GM18502 (cell line): Measurements from ENCODE around the gene VASP.

Experiments used
- ATAC-seq: cut with Tn5 transposase; IDR thresholded peaks from one replicate; pipeline ENCODE4 v1.9.1; 2021; ENCODE audit warnings: mild to moderate bottlenecking; ENCODE audit not compliant: unreplicated experiment, poor library complexity

Gene VASP

DNA sequence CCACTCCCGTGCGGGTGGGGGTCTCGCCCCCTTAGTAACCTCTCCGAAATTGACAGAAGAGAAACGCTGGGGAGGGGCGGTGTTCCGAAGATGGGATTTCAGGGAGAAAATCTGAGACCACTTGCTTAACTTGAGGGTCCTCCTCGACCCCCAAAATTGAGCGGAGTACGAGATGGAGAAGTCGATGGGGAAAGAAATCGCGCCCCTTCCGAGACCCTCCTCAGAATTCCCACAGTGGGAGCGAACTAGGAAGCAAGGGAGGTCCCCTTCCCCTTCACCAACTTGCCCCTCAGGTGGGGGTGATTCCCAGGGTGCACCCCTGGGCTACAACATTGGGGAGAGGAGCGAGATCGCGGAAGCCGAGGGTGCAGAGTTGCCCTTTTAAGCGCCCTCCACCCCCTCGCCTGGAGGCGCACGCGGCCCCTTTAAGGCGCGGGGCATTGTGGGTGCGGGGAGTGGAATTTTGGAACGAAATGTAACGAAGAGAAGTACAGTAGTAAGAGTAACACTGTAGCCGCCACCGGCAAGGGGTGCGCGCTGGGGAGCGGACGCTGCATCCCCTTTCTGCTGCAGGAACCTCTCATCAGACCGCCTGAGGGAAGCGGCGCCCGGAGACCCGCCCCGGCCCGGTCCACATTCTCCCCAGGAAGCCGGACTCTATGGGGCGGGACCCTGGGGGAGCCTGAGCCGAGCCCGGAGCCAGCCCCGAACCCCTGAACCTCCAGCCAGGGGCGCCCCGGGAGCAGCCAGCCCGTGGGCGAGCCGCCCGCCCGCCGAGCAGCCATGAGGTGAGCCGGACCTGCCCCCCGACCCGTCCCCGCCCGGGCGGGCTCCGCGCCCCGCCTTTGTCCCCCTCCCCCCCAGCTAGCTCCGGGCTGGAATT, at the start of gene VASP:
Gene VASP, plus strand, starts transcription at position 491 of the 883 bp plus-strand sequence. Its CDS starts 293 bp downstream, at position 784.
- ATAC-seq = peak; percentile 36

DNA sequence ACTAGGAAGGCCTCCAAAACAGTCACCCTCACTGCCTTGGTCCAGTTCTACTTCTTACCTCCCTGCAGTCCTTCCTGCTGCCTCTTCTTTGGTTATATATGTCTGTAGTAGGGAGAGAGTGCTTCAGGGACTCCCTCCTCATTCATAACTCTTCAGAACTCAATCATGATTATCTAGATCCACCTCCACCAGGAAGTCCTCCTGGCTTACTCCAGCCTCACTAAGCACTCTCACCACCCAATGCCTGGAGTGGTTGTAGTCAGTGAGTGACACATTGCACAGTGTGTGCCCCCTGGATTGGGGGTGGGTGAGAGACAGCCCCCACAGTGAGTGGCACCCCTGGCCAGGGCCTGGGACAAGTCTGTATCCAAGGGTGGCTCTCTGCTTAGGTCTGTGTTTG, 49.5 kb upstream of the VASP start:
- no peak for ATAC-seq

DNA sequence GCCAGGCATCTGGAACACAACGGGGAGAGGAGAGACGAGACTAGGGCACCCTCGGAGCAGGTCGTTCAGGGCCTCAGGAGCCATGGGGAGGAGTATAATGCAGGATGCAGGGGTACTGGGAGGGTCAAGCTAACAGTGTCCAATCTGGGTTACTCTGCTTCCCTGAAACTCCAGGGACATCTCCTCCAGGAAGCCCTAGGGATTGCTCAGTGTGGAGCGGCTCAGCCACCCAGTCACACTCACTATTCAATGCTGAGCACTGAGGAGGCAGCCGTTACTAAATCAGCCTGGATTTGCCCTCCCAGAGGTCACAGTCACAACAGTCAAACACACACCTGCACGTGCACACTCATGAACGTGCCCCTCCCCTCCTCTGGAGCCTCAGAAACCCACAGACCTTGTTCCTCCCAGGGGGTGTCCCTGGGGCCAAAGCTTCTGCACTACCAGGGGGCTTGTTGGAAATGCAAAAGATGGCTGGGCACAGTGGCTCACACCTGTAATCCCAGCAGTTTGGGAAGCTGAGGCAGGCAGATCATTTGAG, 46.4 kb upstream of the VASP start:
- ATAC-seq = no peak

DNA sequence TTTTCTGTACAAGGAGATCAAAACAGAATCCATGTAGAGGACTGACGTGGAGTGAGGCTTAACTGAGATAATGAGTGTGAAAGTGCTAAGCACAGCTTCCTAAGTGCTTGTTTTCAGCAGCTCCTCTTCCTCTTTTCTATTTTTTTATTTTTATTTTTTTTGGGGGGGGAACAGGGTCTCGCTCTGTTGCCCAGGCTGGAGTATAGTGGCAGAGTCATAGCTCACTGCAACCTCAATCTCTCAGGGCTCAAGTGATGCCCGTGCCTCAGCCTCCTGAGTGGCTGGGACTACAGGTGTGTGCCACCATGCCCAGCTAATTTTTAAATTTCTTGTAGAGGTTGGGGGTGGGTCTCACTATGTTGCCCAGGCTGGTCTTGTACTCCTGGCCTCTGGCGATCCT, 45.1 kb upstream of the VASP start:
- no peak for ATAC-seq

DNA sequence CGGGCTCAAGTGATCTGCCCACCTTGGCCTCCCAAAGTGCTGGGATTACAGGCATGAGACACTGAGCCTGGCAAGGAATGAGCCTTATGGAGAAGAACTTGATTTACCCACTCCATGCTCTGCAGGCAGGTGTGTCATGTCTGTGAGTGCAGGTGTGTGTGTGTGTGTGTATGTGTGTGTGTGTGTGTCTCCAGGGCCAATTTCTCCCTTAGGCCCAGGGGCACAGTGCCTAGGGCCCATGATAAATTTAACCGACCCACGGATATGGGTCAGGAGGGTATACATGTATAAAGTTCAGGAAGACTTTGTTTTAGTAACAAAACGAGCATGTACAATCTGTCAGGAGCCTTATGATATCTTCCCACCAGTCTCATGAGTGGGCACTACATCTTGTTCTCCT, 44.0 kb upstream of the VASP start:
- ATAC-seq = no peak

DNA sequence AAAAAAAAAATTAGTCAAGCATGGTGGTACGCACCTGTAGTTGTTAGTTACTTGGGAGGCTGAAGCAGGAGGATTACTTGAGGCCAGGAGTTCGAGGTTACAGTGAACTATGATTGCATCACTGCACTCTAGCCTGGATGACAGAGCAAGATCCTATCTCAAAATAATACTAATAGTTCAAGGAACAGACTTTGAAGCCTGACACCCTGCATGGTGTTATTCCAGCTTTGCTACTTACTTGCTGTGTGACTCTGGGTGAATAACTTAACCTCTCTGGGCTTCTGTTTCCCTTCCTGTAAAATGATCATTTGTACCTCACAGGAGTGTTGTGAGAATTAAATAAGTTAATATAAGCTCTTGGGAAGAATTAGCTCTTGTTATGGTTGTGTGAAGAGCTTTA, 43.0 kb upstream of the VASP start:
- no peak for ATAC-seq

DNA sequence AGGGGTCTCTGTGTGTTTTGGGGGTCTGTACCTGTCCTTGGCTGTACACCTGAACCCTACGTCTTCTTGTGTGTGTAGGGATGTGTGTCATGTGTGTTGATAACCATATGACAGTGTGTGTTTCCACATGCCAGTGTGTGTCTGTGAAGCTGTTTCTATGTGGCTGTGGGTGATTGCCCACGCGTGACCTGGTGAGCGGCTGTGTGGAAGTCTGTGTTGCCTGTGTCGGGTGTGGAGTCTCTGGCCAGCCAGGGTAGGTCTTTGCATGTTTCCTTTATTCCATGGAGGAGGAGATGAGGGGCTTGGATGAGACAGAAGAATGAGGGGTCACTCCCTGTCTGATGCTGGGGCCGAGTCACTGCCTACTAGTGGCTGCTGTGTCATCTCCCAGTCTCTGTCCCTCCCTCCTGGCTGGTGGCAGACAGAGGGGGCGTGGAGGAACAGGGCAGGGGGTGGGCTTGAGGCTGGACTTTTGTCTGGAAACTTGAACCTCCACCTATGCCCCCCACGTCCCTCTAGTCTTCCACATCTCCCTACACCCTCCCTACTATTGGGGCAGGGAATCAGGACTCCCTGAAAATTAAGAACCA, 42.3 kb upstream of the VASP start:
- ATAC-seq = no peak

DNA sequence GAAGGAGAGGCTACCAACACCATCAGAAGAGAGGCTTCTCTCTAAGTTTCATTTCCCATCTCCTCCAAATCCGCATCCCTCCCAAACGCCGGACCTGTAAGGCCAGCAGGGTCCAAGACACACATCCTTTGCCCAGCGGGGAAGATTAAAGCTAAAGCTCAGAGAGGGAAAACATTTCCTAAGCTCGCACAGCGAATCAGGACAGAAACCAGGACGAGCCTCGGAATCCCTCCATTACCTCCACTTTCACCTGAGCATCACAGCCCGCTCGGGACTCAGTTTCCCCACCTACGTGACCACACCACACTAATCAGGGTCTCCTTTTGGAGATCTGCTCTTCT, 40.2 kb upstream of the VASP start:
- no peak for ATAC-seq

DNA sequence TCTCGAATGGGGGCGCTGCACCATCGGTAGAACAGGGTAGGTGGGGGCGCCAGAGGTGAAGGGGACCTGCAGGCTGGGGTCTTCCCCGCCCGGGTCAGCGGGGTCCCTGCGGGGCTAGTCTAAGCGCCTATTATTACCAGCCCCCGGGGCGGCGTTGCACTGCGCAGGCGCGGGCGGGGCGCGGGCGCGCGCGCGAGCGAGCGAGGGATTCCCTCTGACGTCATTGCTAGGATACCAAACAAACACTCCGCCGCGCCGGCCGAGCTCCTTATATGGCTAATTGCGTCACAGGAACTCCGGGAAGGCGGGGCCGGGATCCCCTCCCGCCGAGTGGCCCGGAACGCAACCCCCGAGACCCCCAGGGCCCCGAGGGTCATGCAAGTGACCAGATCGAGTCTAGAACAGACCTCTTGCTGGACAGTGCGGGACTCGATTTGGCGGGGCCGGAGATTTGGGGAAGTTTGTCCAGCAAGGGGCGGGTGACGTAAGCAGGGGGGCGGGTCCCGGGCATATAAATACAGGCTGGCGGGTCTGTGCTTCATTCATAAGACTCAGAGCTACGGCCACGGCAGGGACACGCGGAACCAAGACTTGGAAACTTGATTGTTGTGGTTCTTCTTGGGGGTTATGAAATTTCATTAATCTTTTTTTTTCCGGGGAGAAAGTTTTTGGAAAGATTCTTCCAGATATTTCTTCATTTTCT, 39.7 kb upstream of the VASP start, which contains the start of gene FOSB:
Gene FOSB, plus strand, starts transcription at position 541 of the 703 bp plus-strand sequence. CDS start 591 bp downstream, outside the sequence.
- ATAC-seq = peak; percentile 46

DNA sequence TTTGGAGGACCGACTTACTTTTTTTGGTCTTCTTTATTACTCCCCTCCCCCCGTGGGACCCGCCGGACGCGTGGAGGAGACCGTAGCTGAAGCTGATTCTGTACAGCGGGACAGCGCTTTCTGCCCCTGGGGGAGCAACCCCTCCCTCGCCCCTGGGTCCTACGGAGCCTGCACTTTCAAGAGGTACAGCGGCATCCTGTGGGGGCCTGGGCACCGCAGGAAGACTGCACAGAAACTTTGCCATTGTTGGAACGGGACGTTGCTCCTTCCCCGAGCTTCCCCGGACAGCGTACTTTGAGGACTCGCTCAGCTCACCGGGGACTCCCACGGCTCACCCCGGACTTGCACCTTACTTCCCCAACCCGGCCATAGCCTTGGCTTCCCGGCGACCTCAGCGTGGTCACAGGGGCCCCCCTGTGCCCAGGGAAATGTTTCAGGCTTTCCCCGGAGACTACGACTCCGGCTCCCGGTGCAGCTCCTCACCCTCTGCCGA, 39.1 kb upstream of the VASP start:
- no peak for ATAC-seq

DNA sequence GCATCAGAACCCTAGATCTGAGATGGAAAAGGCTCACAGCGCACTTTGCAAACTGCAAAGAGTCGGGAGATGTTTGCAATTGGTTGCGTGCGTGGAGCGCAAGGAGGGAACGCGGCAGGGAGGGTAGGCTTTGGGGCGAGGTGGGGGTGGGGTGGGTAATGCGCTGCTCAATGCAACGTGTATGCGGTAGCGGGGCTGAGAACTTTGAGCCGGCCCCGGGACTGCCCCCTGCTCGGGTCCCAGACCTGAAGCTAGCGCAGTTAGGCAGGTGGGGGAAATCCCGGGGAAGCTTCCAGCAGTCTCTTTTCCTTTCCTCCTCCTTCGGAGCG, 38.5 kb upstream of the VASP start:
- no peak for ATAC-seq

DNA sequence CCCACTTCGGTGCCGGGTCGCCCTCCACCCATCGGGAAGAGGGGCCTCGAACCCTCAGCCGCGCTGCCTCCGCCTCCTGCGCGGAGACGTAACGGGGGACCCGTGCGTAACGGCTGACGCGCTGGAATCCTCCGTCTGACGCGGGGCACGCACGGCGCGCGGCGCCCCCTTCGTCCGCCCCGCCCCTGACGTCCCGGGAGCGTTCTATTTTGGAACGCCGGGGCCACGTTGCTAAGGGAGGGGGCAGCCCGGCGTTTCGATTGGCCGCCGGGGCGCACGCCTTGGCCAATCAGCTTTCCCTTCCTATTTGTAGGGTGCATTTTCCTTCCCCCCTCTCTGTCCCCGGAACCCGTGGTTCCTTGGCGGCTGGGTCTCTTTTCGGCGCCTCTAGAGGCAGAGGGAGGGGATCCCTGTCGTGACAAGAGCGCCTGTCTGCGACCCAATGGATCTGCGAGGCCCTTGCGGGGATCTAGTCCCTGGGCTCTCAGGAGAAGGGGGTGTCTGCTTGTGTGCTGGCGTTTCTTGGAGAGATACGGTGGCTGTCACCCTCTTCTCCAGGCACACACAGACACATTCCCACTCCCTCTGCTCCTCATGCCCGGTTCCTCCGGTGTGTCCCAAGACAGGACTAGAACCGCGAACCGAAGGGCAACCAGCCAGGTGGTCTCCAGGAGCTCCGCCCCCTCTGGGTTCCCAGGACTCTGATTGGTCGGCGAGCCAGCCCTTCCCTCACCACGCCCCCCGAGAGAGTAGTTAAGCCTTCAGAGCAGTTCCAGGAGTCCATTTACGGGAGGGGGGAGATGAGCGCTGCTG, 37.9 kb upstream of the VASP start:
- ATAC-seq = peak; percentile 57

DNA sequence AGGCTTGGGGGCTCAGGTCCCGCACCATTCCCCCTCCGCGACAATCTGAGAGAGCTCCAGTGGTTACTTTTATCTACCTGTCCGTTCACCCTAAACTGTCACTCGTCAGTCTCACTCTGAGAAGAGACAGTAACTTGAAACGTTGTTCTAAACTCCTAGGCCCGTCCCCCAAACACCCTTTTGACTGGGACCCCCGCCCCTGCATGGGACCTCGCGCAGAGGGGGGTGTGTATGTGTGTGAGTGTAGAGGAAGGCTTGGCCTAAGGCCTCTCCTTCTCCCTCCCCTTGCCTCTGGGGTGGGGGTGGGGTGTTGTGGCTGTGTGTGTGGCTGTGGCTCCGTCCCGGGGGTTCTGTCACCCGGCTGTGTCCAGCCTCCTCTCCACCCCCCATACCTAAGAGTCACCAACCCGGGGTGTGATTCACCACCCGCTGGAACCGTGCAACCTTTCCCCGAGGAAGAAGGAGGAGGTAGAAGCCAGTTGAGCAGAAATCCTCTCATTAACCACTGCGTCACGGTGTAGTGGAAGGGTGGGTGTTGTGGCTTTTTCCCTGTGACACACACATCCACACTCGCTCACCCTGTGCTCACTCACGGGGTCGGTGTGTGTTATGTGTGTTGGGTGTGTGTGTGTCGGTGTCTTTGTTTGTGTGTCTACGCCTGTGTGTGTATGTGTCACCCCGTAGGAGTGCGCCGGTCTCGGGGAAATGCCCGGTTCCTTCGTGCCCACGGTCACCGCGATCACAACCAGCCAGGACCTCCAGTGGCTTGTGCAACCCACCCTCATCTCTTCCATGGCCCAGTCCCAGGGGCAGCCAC, 37.1 kb upstream of the VASP start:
- no peak for ATAC-seq

DNA sequence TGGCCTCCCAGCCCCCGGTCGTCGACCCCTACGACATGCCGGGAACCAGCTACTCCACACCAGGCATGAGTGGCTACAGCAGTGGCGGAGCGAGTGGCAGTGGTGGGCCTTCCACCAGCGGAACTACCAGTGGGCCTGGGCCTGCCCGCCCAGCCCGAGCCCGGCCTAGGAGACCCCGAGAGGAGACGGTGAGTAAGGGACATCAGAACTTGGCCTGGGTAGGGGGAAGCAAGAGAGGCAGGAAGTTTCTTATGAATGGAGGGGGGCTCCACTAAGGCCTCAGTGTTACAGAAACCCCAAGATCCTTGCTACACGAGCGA, 36.6 kb upstream of the VASP start:
- ATAC-seq = no peak

DNA sequence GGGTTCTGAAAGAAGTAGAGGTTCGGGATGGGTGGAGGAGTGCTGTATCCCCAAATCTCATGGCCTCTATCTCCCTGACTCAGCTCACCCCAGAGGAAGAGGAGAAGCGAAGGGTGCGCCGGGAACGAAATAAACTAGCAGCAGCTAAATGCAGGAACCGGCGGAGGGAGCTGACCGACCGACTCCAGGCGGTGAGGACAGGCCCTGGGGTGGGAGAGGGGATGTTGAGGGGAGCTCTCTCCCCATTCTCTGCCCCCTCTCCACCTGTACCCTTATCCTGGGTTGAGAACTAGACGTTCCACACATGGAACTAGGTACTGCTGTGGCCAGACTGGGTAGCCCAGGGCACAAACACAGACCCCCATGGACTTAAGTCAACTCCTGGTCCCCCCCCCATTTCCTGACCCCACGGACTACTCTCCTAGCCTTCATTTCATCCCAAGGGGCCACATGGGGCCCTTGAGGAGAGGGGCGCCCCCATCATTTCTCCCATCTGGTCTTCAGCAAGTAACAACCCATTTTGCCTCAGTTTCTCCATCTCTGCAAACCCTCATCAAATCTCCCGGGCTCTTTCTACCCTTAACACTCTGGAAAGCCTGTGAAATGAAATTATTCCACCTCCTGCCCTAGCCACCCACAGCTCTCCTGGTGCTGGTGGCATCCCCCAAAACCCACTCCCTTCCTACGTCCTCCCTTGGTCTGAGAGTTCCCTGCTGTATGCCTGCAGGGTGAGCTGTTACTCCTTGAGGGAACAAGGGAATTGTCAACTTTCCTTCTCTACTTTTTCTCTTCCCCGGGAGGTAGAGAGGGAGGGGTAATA, 36.0 kb upstream of the VASP start:
- no peak for ATAC-seq

DNA sequence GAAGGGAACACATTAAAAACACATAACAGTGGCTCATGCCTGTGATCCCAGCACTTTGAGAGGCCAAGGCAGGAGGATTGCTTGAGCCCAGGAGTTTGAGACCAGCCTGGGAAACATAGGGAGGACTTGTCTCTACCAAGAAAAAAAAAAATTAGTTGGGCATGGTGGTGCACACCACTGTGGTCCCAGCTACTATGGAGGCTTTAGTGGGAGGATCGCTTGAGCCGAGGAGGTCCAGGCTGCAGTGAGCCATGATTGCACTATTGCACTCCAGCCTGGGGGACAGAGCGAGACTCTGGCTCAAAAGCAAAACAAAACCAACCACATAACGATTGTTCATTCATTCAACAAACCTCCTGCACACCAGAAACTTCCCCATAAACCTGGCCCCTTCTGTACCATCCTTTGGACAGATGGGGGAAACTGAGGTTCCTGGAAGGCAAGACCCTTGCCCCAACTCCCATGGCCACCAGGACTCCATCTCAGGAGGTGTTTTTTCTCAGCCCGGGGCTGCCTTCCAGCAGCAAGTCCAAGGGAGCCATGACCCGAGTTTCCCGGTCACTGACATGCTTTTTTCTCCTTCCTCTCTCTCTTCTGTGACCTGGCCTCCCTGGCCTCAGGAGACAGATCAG, 35.2 kb upstream of the VASP start:
- no peak for ATAC-seq

DNA sequence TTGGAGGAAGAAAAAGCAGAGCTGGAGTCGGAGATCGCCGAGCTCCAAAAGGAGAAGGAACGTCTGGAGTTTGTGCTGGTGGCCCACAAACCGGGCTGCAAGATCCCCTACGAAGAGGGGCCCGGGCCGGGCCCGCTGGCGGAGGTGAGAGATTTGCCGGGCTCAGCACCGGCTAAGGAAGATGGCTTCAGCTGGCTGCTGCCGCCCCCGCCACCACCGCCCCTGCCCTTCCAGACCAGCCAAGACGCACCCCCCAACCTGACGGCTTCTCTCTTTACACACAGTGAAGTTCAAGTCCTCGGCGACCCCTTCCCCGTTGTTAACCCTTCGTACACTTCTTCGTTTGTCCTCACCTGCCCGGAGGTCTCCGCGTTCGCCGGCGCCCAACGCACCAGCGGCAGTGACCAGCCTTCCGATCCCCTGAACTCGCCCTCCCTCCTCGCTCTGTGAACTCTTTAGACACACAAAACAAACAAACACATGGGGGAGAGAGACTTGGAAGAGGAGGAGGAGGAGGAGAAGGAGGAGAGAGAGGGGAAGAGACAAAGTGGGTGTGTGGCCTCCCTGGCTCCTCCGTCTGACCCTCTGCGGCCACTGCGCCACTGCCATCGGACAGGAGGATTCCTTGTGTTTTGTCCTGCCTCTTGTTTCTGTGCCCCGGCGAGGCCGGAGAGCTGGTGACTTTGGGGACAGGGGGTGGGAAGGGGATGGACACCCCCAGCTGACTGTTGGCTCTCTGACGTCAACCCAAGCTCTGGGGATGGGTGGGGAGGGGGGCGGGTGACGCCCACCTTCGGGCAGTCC, 34.5 kb upstream of the VASP start:
- no peak for ATAC-seq

DNA sequence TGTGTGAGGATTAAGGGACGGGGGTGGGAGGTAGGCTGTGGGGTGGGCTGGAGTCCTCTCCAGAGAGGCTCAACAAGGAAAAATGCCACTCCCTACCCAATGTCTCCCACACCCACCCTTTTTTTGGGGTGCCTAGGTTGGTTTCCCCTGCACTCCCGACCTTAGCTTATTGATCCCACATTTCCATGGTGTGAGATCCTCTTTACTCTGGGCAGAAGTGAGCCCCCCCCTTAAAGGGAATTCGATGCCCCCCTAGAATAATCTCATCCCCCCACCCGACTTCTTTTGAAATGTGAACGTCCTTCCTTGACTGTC, 34.0 kb upstream of the VASP start:
- no peak for ATAC-seq
